GM13977 (cell line): ENCODE data around the gene STK25.

Source experiments
- DNase-seq: peaks from one replicate; pipeline ENCODE4 v3.0.0; 2012; ENCODE audit warnings: low spot score
- in situ Hi-C: fragments of 300-500 bp; cut with MboI; formaldehyde crosslinking; loops from one replicate; pipeline ENCODE4 v1.12.0; 2022; ENCODE audit warnings: low sequenced_read_pairs, low pct_unique_long_range_greater_than_20kb, mixed read lengths, inconsistent platforms; ENCODE audit not compliant: unreplicated experiment
- TF ChIP-seq, protein P1 (sequence below): IDR thresholded peaks from 2 replicates; pipeline ENCODE4 v1.5.1; 2012; ENCODE audit warnings: mild to moderate bottlenecking, control low read depth; ENCODE audit not compliant: insufficient read depth; ENCODE audit errors: extremely low read depth, missing control alignments

STK25 gene

DNA sequence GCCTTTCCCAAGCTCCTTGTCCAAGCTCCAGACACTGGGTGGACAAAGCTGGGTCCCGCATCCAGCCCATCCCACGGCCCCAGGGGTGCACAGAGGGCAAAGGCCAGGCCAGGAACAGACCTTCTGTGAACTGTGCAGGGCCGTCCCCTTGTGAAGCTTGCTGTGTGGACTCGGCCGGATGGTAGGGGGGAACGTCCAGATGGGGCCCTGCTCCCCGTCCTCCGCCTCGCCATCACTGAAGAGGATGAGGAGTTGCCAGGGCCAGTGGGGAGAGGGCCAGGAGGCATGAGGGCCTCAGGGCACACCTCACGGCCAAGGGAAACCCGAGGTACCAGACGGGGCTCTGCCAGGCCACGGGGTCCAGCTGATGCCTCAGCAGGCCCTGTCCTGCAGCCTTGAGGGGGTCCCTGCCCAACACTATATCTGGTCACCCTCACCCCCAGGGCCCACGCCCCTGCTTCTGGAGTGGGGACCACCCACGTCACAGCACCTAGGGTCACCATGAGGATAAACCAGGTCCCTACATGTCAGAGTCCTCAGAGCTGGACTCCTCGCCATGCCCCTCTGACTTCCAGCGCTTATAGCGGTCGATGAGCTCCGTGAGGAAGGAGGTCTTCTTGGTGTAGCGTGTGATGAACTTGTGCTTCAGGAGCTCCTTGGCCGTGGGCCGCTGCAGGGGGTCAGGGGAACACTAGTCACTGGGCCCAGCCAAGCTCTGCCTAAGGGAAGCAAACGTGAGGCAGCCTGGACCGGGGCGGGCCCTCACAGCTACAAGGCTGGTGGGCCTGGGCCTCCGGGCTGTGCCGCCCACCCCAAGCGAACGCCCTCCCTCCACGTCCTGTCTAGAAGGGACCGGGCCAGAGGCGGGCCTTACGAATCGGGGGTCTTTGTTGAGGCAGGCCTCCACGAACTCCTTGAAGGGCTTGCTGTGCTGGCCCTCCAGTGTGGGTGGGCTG lies 10.0 kb downstream of the STK25 start:
- DNase-seq, result no peak
- in situ Hi-C loops, result no loop called here
- TF ChIP-seq, protein P1, sequence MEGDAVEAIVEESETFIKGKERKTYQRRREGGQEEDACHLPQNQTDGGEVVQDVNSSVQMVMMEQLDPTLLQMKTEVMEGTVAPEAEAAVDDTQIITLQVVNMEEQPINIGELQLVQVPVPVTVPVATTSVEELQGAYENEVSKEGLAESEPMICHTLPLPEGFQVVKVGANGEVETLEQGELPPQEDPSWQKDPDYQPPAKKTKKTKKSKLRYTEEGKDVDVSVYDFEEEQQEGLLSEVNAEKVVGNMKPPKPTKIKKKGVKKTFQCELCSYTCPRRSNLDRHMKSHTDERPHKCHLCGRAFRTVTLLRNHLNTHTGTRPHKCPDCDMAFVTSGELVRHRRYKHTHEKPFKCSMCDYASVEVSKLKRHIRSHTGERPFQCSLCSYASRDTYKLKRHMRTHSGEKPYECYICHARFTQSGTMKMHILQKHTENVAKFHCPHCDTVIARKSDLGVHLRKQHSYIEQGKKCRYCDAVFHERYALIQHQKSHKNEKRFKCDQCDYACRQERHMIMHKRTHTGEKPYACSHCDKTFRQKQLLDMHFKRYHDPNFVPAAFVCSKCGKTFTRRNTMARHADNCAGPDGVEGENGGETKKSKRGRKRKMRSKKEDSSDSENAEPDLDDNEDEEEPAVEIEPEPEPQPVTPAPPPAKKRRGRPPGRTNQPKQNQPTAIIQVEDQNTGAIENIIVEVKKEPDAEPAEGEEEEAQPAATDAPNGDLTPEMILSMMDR, result no peak

DNA sequence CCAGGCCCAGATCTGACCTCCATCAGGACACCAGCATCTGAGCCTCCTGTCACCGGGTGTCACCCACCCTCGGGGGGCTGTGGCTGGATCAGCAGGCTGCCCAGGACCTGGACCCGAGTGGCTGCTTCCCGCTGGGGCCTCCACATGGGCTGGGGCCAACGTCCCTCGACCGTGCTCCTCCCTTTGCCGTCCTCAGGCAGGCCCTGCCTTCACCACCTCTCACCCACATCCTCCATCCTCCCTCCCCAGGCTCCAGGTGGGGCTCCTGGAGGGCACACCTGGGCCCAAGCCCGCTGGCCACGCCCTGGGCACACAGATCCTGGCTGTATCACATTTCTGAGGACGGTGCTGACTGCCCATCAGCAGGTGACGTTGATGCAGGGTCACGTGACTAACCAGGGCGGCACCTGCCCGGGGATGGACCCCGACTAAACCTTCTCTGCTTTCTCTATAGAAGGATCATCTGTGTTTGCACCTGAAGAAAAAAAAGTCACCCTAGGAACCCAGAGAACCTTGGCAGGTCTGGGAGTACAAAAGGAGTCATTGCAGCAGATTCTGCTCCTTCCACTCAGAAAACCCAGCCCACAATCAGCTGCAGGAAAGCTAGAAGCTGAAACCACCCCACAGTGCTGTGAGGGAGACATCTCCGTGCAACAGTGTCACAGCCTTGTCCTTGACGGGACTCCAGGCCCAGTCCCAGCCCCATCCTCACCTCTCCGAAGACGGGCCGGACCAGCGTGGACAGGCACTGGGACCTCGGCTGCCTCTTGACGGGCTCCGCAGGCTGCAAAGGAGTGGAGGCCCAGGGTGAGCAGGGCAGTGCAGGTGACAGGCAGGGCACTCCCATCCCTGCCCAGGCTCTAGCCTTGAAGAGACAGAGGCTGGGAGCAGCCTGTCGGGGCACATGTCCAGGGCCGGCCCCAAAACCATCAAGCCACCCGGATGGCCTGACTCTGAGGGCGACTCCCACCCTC lies 11.2 kb downstream of the STK25 start:
- TF ChIP-seq, protein P1, result no peak
- in situ Hi-C loops, result no loop called here

DNA sequence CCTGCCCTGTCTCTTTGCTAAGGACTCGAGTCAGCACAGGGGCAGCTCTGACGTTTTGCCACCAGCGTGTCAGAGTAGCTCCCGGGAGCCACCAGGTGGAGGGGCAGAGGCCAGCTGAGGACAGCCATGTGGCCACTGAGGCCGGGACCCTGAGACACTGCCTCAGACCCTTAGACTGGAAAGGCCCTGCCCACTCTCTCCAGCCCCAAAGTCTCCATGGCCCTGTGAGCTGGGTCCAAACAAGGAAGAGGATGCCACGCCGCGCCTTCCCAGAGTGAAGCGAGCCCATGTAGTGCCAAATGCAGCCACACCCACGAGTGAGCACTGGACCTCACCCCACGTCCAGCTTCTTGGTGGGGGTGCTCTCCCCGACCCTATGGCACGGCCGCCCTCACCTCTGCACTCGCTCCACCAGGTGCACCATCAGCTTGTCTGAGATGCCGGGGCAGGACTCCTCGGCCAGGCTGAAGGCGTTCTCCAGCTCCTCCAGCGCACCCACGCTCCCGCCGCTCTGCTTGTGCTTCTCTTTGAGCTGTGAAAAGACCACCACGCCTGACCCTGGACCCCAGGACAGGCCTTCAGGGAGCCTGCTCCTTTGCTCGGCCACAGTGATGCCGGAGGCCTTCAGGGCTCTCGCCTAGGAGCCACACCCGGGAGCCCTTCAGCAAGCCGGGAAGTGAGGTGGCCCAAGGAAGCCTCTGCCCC lies 12.2 kb downstream of the STK25 start:
- TF ChIP-seq, protein P1, result no peak
- DNase-seq, result no peak
- in situ Hi-C loops, result no loop called here

More for the DNA sequence above, 11.2 kb downstream of the STK25 start:
- no peak for DNase-seq

DNA sequence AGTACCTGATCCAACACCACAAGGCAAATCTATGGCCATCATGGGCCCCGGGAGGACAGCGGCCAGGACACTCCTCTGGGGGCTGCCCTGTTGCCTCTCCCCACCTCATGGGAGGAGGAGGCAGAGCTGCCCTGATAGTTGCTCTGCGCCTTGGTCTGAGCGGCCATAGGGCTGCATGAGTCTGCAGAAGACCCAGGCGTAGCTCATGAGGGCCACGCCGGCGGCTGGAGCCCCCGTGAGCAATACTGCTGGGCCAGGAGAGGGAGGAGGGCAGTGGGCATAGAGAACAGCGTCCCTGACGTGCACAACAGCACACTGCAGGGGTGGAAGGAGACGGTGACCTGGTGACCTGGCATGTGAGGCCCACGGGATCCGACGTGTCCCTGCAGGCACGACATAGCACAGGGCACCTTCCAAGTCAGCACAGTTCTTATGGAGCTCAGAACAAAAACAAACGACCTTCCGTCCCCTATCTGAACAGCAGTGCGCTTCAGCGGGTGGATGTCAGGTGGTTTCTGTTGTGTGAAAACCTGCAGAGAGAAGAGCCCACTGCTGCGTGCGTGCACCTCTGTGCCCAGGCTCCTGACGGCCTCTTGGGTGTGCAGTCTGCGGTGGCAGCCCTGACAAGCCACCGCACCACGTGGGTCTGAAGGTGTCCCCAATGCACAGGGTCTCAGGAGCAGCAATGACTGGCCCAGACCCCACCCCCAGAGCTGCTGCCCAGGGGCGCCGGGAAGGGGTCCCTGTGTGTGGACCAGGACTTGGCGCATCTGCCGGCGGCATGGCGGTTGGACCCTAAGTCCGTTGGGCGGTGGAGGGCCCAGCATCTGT lies 13.0 kb downstream of the STK25 start:
- no peak for DNase-seq
- in situ Hi-C loops, result no loop called here
- TF ChIP-seq, protein P1, result no peak

DNA sequence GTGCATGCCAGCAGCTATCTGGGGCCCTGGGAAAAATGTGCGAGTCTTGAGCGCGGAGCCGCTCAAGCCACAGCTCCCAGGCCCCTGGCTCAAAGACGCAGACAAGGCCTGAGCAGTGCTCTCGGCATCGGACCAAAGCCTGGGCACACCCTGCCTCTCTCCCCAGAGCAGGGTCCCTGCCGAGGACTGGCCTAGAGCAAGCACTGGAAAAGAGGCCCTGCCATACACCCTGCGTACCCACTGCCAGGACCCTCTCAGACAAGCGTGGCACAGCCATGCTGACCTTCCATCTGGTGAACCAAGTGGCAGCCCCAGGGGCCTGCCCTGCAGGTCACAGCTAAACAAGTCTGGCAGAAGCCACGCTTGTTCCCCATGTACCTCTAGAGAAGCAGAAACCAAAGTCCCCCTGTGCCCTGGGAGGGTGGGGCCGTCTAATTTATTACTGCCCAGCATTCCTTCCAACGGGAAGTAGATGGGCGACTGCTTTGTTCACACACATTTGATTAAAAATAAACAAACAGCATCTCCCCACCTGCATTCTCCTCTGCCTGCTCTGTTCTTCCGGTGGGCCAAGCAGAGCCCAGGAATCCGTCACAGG lies 14.0 kb downstream of the STK25 start:
- in situ Hi-C loops, result no loop called here
- no peak for DNase-seq
- TF ChIP-seq, protein P1, result no peak
